Liver (tissue), 9 donors: ENCODE results near the gene LRRC55. TPM values are rescaled to one million over a fixed set of nuclear protein-coding genes. Genes with fewer than 3 reads are reported as not detected.

ENCODE experiments used
- DNase-seq: peaks from one replicate; pipeline ENCODE4 v3.0.0-alpha.2; 2017; ENCODE audit warnings: low spot score
- H3K27ac ChIP-seq, 2 donors: one replicate each; pipeline ENCODE4 v1.7.0; 2013; ENCODE audit warnings: inconsistent platforms in 2 of 2, low read length in 2 of 2, control low read depth in 1 of 2, low read depth in 1 of 2, mild to moderate bottlenecking in 1 of 2
- H3K27me3 ChIP-seq, 4 donors: one replicate each; pipeline versions ENCODE4 v1.6.1 to v1.7.0; 2013; ENCODE audit warnings: low read length in 3 of 4, inconsistent platforms in 1 of 4, mild to moderate bottlenecking in 1 of 4, moderate library complexity in 1 of 4; ENCODE audit not compliant: control insufficient read depth in 4 of 4, insufficient read depth in 4 of 4
- H3K36me3 ChIP-seq, 4 donors: one replicate each; pipeline versions ENCODE4 v1.6.1 to v1.7.0; 2013; ENCODE audit warnings: low read length in 3 of 4, mild to moderate bottlenecking in 3 of 4, low read depth in 1 of 4, moderate library complexity in 1 of 4; ENCODE audit not compliant: control insufficient read depth in 4 of 4, insufficient read depth in 3 of 4
- H3K4me1 ChIP-seq, 4 donors: one replicate each; pipeline versions ENCODE4 v1.6.1 to v1.7.0; 2013; ENCODE audit warnings: low read length in 3 of 4, mild to moderate bottlenecking in 3 of 4, moderate library complexity in 1 of 4; ENCODE audit not compliant: control insufficient read depth in 4 of 4, insufficient read depth in 4 of 4
- H3K4me3 ChIP-seq, 3 donors: one replicate each; pipeline versions ENCODE4 v1.6.1 to v1.7.0; 2013; ENCODE audit warnings: low read length in 3 of 3, control low read depth in 1 of 3, low read depth in 1 of 3, mild to moderate bottlenecking in 1 of 3
- H3K9ac ChIP-seq, 2 donors: one replicate each; pipeline ENCODE4 v1.7.0; 2013; ENCODE audit warnings: low read length in 2 of 2, mild to moderate bottlenecking in 2 of 2, moderate library complexity in 2 of 2, control low read depth in 1 of 2, low read depth in 1 of 2
- H3K9me3 ChIP-seq, 4 donors: one replicate each; pipeline versions ENCODE4 v1.6.1 to v1.7.0; 2013; ENCODE audit warnings: low read length in 3 of 4; ENCODE audit not compliant: control insufficient read depth in 4 of 4
- FOXA2 ChIP-seq: IDR thresholded peaks from 2 replicates; pipeline ENCODE4 v1.6.1; 2016; ENCODE audit warnings: antibody characterized with exemption
- GABPA ChIP-seq, 2 donors: IDR thresholded peaks in 1 of 2; conservative IDR thresholded peaks in 1 of 2; 2 replicates each; pipeline ENCODE4 v1.6.1; 2016; ENCODE audit warnings: antibody characterized with exemption in 2 of 2, mild to moderate bottlenecking in 1 of 2, moderate library complexity in 1 of 2
- HNF4A ChIP-seq, 2 donors: conservative IDR thresholded peaks; 2 replicates each; pipeline ENCODE4 v1.6.1; 2016; ENCODE audit warnings: antibody characterized with exemption in 2 of 2, mild to moderate bottlenecking in 2 of 2
- HNF4G ChIP-seq: IDR thresholded peaks from 2 replicates; pipeline ENCODE4 v1.6.1; 2016; ENCODE audit warnings: antibody characterized with exemption
- NR2F2 ChIP-seq: IDR thresholded peaks from 2 replicates; pipeline ENCODE4 v1.6.1; 2016; ENCODE audit warnings: antibody characterized with exemption
- RAD21 ChIP-seq, 2 donors: IDR thresholded peaks; 2 replicates each; pipeline ENCODE4 v1.6.1; 2016; ENCODE audit warnings: antibody characterized with exemption in 2 of 2, mild to moderate bottlenecking in 2 of 2
- RXRA ChIP-seq, 2 donors: IDR thresholded peaks; 2 replicates each; pipeline ENCODE4 v1.6.1; 2017 to 2018; ENCODE audit warnings: antibody characterized with exemption in 2 of 2, mild to moderate bottlenecking in 1 of 2
- SP1 ChIP-seq: IDR thresholded peaks from 2 replicates; pipeline ENCODE4 v1.6.1; 2018; ENCODE audit warnings: antibody characterized with exemption, mild to moderate bottlenecking
- YY1 ChIP-seq: IDR thresholded peaks from 2 replicates; pipeline ENCODE4 v1.6.1; 2016; ENCODE audit warnings: antibody characterized with exemption, mild to moderate bottlenecking
- WGBS: extraction: QIAGEN DNeasy Blood & Tissue Kit; methylation state at CpG from one replicate; pipeline ENCODE4 v1.1.7; 2013; 5-methylcytosine and 5-hydroxymethylcytosine counted together
- polyA plus RNA-seq, 2 donors: library from polyadenylated mRNA; stranded (reverse) in 1 of 2; unstranded in 1 of 2; fragments of 200-250 nt in 1 of 2; fragments of >200 nt in 1 of 2; fragmentation: Nextera tagmentation in 1 of 2; extraction: Ambion mirVana in 1 of 2; gene quantifications; one replicate each; pipeline versions ENCODE4 v1.2.1 to v1.2.3, GENCODE V29; 2013 to 2015
- total RNA-seq, 2 donors: library from RNA; depleted of rRNA; stranded (reverse); fragments of >200 nt; gene quantifications; one replicate each; pipeline ENCODE4 v1.2.3, GENCODE V29; 2014
- TF ChIP-seq, protein P1 (sequence below): fragments of 150-350 bp; IDR thresholded peaks from 2 replicates; pipeline ENCODE4 v1.5.1; 2017; ENCODE audit warnings: improper control_type of control experiment, low read depth, low read length; ENCODE audit not compliant: missing input control
- TF ChIP-seq, protein P2 (sequence below): IDR thresholded peaks from 2 replicates; pipeline ENCODE4 v1.6.1; 2016; ENCODE audit warnings: antibody characterized with exemption
- TF ChIP-seq, protein P3 (sequence below): IDR thresholded peaks from 2 replicates; pipeline ENCODE4 v1.6.1; 2016; ENCODE audit warnings: antibody characterized with exemption, mild to moderate bottlenecking
- TF ChIP-seq, protein P4 (sequence below): IDR thresholded peaks from 2 replicates; pipeline ENCODE4 v1.6.1; 2016; ENCODE audit warnings: antibody characterized with exemption
- donor health status: healthy.
- donor health status: healthy.
- donor health status: healthy.
- donor health status: healthy.
- donor health status: healthy.

The LRRC55 gene
- total and polyA plus RNA-seq, 4 donors = under 0.01 to 1.5 (median 0.72) TPM

DNA sequence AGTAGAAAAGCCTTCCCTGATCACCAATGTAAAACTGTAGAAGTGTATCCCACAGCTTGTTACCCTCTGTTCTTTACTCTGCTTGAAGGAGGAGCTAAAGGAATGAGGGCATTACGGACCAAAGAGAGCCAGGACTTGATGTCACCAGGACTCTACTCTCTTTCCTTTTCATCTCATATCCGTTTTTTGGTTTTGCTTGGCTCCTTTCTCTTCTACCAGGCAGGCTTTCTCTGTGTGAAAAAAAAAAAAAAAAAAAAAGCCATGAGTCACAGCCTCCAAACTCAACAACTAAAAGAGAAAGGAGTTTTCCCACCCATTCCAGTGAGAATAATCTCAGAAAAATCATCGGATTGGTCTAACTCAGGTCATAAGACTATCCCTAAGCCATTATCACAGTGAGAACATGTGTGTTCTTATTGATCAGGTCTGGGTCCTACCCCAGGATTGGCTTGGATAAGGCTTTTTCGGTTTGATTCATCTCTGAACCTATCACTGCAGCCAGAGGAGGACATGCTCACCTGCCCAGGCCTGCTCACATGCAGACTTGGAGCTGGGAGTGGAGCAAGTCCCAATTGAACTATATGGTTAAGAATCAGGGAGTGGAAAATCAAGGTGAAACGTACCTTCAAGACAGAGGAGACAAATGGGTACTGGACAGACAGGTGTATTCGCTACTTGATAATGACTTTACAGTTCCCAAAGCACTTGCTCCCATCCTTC is 19.4 kb upstream of the LRRC55 start:
- Histone ChIP-seq H3K27me3 (no peaks in the 10 kb centered on the region), H3K27ac (no peak overlapping the region), H3K9ac (no peak overlapping the region), H3K9me3 (no peaks in the 10 kb centered on the region), H3K4me3 (no peak overlapping the region), H3K36me3 (no peaks in the 10 kb centered on the region), H3K4me1 (peaks cover 5 to 19% (median 9%) of the 10 kb centered on the region in 4 donors)
- DNase-seq = no peak
- TF ChIP-seq YY1 (no peak), GABPA (IDR thresholded peaks at IDR 0.05 in 1 of 2, conservative IDR thresholded peaks at IDR 0.05 in 1 of 2) (no peak), SP1 (no peak), NR2F2 (no peak), HNF4G (no peak)
- TF ChIP-seq, protein P1, sequence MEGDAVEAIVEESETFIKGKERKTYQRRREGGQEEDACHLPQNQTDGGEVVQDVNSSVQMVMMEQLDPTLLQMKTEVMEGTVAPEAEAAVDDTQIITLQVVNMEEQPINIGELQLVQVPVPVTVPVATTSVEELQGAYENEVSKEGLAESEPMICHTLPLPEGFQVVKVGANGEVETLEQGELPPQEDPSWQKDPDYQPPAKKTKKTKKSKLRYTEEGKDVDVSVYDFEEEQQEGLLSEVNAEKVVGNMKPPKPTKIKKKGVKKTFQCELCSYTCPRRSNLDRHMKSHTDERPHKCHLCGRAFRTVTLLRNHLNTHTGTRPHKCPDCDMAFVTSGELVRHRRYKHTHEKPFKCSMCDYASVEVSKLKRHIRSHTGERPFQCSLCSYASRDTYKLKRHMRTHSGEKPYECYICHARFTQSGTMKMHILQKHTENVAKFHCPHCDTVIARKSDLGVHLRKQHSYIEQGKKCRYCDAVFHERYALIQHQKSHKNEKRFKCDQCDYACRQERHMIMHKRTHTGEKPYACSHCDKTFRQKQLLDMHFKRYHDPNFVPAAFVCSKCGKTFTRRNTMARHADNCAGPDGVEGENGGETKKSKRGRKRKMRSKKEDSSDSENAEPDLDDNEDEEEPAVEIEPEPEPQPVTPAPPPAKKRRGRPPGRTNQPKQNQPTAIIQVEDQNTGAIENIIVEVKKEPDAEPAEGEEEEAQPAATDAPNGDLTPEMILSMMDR = no peak
- TF ChIP-seq, protein P2, sequence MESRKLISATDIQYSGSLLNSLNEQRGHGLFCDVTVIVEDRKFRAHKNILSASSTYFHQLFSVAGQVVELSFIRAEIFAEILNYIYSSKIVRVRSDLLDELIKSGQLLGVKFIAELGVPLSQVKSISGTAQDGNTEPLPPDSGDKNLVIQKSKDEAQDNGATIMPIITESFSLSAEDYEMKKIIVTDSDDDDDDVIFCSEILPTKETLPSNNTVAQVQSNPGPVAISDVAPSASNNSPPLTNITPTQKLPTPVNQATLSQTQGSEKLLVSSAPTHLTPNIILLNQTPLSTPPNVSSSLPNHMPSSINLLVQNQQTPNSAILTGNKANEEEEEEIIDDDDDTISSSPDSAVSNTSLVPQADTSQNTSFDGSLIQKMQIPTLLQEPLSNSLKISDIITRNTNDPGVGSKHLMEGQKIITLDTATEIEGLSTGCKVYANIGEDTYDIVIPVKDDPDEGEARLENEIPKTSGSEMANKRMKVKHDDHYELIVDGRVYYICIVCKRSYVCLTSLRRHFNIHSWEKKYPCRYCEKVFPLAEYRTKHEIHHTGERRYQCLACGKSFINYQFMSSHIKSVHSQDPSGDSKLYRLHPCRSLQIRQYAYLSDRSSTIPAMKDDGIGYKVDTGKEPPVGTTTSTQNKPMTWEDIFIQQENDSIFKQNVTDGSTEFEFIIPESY = no peak
- TF ChIP-seq, protein P3, sequence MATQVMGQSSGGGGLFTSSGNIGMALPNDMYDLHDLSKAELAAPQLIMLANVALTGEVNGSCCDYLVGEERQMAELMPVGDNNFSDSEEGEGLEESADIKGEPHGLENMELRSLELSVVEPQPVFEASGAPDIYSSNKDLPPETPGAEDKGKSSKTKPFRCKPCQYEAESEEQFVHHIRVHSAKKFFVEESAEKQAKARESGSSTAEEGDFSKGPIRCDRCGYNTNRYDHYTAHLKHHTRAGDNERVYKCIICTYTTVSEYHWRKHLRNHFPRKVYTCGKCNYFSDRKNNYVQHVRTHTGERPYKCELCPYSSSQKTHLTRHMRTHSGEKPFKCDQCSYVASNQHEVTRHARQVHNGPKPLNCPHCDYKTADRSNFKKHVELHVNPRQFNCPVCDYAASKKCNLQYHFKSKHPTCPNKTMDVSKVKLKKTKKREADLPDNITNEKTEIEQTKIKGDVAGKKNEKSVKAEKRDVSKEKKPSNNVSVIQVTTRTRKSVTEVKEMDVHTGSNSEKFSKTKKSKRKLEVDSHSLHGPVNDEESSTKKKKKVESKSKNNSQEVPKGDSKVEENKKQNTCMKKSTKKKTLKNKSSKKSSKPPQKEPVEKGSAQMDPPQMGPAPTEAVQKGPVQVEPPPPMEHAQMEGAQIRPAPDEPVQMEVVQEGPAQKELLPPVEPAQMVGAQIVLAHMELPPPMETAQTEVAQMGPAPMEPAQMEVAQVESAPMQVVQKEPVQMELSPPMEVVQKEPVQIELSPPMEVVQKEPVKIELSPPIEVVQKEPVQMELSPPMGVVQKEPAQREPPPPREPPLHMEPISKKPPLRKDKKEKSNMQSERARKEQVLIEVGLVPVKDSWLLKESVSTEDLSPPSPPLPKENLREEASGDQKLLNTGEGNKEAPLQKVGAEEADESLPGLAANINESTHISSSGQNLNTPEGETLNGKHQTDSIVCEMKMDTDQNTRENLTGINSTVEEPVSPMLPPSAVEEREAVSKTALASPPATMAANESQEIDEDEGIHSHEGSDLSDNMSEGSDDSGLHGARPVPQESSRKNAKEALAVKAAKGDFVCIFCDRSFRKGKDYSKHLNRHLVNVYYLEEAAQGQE = no peak
- 84% methylated on average over 6 of the region's 6 CpGs for whole genome bisulfite sequencing

DNA sequence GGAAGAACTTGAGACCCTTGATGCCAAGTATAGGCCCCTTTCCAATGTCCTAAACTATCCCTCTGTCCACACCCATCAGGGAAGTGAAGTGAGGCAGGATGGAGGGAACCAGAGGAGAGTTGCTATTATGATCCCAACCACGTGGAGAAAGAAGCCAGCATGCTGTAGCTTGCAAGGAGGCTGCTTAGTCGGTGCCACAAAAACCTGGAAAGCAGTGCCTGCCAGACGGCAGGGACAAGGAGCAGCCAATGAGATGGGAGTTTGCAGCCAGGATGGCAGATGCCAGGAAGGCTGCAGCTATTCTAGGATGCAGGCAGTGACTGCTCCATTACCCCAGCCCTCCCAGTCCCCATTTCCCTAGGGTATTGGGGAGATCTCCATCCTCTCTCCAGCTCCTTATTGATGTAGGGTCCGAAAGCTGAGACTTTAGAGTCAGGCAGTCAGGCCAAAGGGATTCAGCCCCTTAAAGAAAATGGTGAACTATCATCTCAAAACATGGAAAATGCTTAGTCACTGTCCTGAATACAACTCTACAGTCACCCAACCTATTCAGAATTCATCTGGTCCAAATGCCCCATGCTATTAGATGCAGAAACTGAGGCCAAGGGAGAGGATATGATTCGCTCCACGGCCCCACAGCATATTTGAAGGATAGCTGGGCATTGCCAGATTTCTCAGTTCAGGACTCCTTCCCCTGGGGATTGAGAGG is 18.4 kb upstream of the LRRC55 start:
- Histone ChIP-seq H3K27me3 (no peaks in the 10 kb centered on the region), H3K9ac (no peak overlapping the region), H3K27ac (no peak overlapping the region), H3K36me3 (no peaks in the 10 kb centered on the region), H3K4me1 (peaks cover 5 to 23% (median 11%) of the 10 kb centered on the region in 4 donors), H3K4me3 (no peak overlapping the region), H3K9me3 (no peaks in the 10 kb centered on the region)
- no peak for TF ChIP-seq YY1
- TF ChIP-seq, protein P4, sequence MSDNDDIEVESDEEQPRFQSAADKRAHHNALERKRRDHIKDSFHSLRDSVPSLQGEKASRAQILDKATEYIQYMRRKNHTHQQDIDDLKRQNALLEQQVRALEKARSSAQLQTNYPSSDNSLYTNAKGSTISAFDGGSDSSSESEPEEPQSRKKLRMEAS = no peak
- no peak for TF ChIP-seq HNF4A (conservative IDR thresholded peaks at IDR 0.05)
- TF ChIP-seq RXRA (IDR thresholded peaks at IDR 0.05) = no peak
- no peak for TF ChIP-seq GABPA (IDR thresholded peaks at IDR 0.05 in 1 of 2, conservative IDR thresholded peaks at IDR 0.05 in 1 of 2)
- no peak for TF ChIP-seq SP1
- TF ChIP-seq FOXA2 = no peak
- TF ChIP-seq RAD21 (IDR thresholded peaks at IDR 0.05) = no peak
- no peak for TF ChIP-seq NR2F2
- no peak for DNase-seq
- WGBS = 87% methylated on average over 6 of the region's 6 CpGs
